ENCODE data around the gene ZNF592.

ZNF592 gene

GRCh38 chr15:84804005-84804900, 55.9 kb downstream of the ZNF592 start:
- ATAC-seq: no peak
- Mint-ChIP-seq H3K36me3 (peaks cover 56% of the 10 kb centered on the region), H3K27ac (peak overlapping the region; percentile 69), H3K9me3 (no peaks in the 10 kb centered on the region), H3K4me1 (peaks cover 4% of the 10 kb centered on the region), H3K4me3 (no peak overlapping the region)
- DNase-seq (ENCODE audit: low spot score in 2 of 2): no peak

GRCh38 chr15:84805221-84805620, 56.8 kb downstream of the ZNF592 start:
- no peak for ATAC-seq
- Mint-ChIP-seq H3K36me3 (peaks cover 46% of the 10 kb centered on the region), H3K9me3 (no peaks in the 10 kb centered on the region), H3K4me3 (no peak overlapping the region), H3K27ac (peak overlapping the region; percentile 21), H3K4me1 (peaks cover 4% of the 10 kb centered on the region)
- DNase-seq (ENCODE audit: low spot score in 2 of 2): no peak

GRCh38 chr15:84807228-84807627, 58.8 kb downstream of the ZNF592 start:
- Mint-ChIP-seq H3K9me3 (no peaks in the 10 kb centered on the region), H3K27ac (peak overlapping the region; percentile 40), H3K4me3 (no peak overlapping the region), H3K36me3 (peaks cover 36% of the 10 kb centered on the region), H3K4me1 (peaks cover 4% of the 10 kb centered on the region)
- no peak for DNase-seq (ENCODE audit: low spot score in 2 of 2)
- peak; percentile 83 for ATAC-seq

GRCh38 chr15:84810073-84810840, 61.9 kb downstream of the ZNF592 start:
- H3K36me3 Mint-ChIP-seq: peaks cover 6% of the 10 kb centered on the region
- H3K4me3 Mint-ChIP-seq: no peak overlapping the region
- H3K9me3 Mint-ChIP-seq: no peaks in the 10 kb centered on the region
- H3K27ac Mint-ChIP-seq: peak overlapping the region; percentile 18
- no peaks in the 10 kb centered on the region for H3K4me1 Mint-ChIP-seq
- ATAC-seq (no peak), DNase-seq (ENCODE audit: low spot score in 2 of 2) (no peak)

GRCh38 chr15:84811151-84811550, 62.8 kb downstream of the ZNF592 start:
- Mint-ChIP-seq H3K4me1 (no peaks in the 10 kb centered on the region), H3K4me3 (no peak overlapping the region), H3K9me3 (no peaks in the 10 kb centered on the region), H3K27ac (peak overlapping the region; percentile 5), H3K36me3 (peaks cover 5% of the 10 kb centered on the region)
- ATAC-seq (no peak), DNase-seq (ENCODE audit: low spot score in 2 of 2) (no peak)

GRCh38 chr15:84811828-84812227, 63.4 kb downstream of the ZNF592 start:
- H3K9me3 Mint-ChIP-seq: no peaks in the 10 kb centered on the region
- peaks cover 10% of the 10 kb centered on the region for H3K36me3 Mint-ChIP-seq
- ATAC-seq (no peak), DNase-seq (ENCODE audit: low spot score in 2 of 2) (no peak)
- H3K4me1 Mint-ChIP-seq: peaks cover 6% of the 10 kb centered on the region
- peak overlapping the region; percentile 5 for H3K27ac Mint-ChIP-seq
- no peak overlapping the region for H3K4me3 Mint-ChIP-seq

GRCh38 chr15:84812842-84813241, 64.5 kb downstream of the ZNF592 start:
- Mint-ChIP-seq H3K27ac (no peak overlapping the region), H3K36me3 (peaks cover 4% of the 10 kb centered on the region), H3K4me3 (no peak overlapping the region), H3K9me3 (no peaks in the 10 kb centered on the region), H3K4me1 (peaks cover 7% of the 10 kb centered on the region)
- ATAC-seq (no peak), DNase-seq (ENCODE audit: low spot score in 2 of 2) (no peak)

GRCh38 chr15:84813435-84813834, 65.0 kb downstream of the ZNF592 start:
- H3K36me3 Mint-ChIP-seq: peaks cover 4% of the 10 kb centered on the region

GRCh38 chr15:84813931-84814330, 65.5 kb downstream of the ZNF592 start:
- no peaks in the 10 kb centered on the region for H3K9me3 Mint-ChIP-seq
- peaks cover 12% of the 10 kb centered on the region for H3K4me1 Mint-ChIP-seq
- H3K4me3 Mint-ChIP-seq: no peak overlapping the region
- H3K27ac Mint-ChIP-seq: no peak overlapping the region
- peaks cover 4% of the 10 kb centered on the region for H3K36me3 Mint-ChIP-seq
- ATAC-seq: no peak
- DNase-seq (ENCODE audit: low spot score in 2 of 2): no peak

More at GRCh38 chr15:84813435-84813834, 65.0 kb downstream of the ZNF592 start:
- H3K4me1 Mint-ChIP-seq: peaks cover 12% of the 10 kb centered on the region
- DNase-seq (ENCODE audit: low spot score in 2 of 2): no peak
- no peak for ATAC-seq
- H3K27ac Mint-ChIP-seq: no peak overlapping the region
- H3K4me3 Mint-ChIP-seq: no peak overlapping the region
- no peaks in the 10 kb centered on the region for H3K9me3 Mint-ChIP-seq

- peaks cover 12% of the 10 kb centered on the region for H3K4me1 Mint-ChIP-seq
- no peak overlapping the region for H3K27ac Mint-ChIP-seq
- peaks cover 4% of the 10 kb centered on the region for H3K36me3 Mint-ChIP-seq
- no peak overlapping the region for H3K4me3 Mint-ChIP-seq
- DNase-seq (ENCODE audit: low spot score in 2 of 2) (no peak), ATAC-seq (no peak)
- H3K9me3 Mint-ChIP-seq: no peaks in the 10 kb centered on the region
Measured at GRCh38 chr15:84814916-84815315, 66.5 kb downstream of the ZNF592 start.

- peaks cover 4% of the 10 kb centered on the region for H3K36me3 Mint-ChIP-seq
- peaks cover 12% of the 10 kb centered on the region for H3K4me1 Mint-ChIP-seq
- H3K4me3 Mint-ChIP-seq: no peak within 1 kb of the TSS
- peak within 1 kb of the TSS; percentile 58 for H3K27ac Mint-ChIP-seq
- ATAC-seq (no peak), DNase-seq (ENCODE audit: low spot score in 2 of 2) (no peak)
- H3K9me3 Mint-ChIP-seq: no peaks in the 10 kb centered on the region
Measured at GRCh38 chr15:84816694-84817465, 68.5 kb downstream of the ZNF592 start, which contains the start of gene ALPK3. ALPK3 (plus strand) TSS chr15:84817356; CDS start chr15:84817453, 97 bp downstream.

- Mint-ChIP-seq H3K9me3 (no peaks in the 10 kb centered on the region), H3K27ac (peak overlapping the region; percentile 58), H3K4me1 (peaks cover 12% of the 10 kb centered on the region), H3K36me3 (peaks cover 4% of the 10 kb centered on the region), H3K4me3 (no peak overlapping the region)
- DNase-seq (ENCODE audit: low spot score in 2 of 2): no peak
- ATAC-seq: no peak
Measured at GRCh38 chr15:84817466-84818081, 69.2 kb downstream of the ZNF592 start.

- H3K36me3 Mint-ChIP-seq: peaks cover 4% of the 10 kb centered on the region
- H3K9me3 Mint-ChIP-seq: no peaks in the 10 kb centered on the region
- H3K4me1 Mint-ChIP-seq: peaks cover 12% of the 10 kb centered on the region
- no peak overlapping the region for H3K4me3 Mint-ChIP-seq
- H3K27ac Mint-ChIP-seq: peak overlapping the region; percentile 58
- ATAC-seq (no peak), DNase-seq (ENCODE audit: low spot score in 2 of 2) (no peak)
Measured at GRCh38 chr15:84818261-84819131, 70.1 kb downstream of the ZNF592 start.

- H3K4me1 Mint-ChIP-seq: peaks cover 12% of the 10 kb centered on the region
- ATAC-seq: no peak
- H3K27ac Mint-ChIP-seq: peak overlapping the region; percentile 35
- H3K4me3 Mint-ChIP-seq: no peak overlapping the region
- no peaks in the 10 kb centered on the region for H3K9me3 Mint-ChIP-seq
- DNase-seq (ENCODE audit: low spot score in 2 of 2): no peak
- peaks cover 4% of the 10 kb centered on the region for H3K36me3 Mint-ChIP-seq
Measured at GRCh38 chr15:84819291-84819768, 70.9 kb downstream of the ZNF592 start.

Measured in stimulated activated effector memory CD8-positive, alpha-beta T cell treated with anti-CD3 and anti-CD28 coated beads, Interleukin-12 subunit alpha, Interleukin-12 subunit beta, amount 100 ng/mL, for 72 hours (primary cell).